Common myeloid progenitor, CD34-positive (primary cell): ENCODE data around the gene FLT3LG.

ENCODE experiments used
- CTCF ChIA-PET: fragments of 350-600 bp; sonication (Branson Sonifier 250); formaldehyde crosslinking; loops from one replicate; lab custom pipeline; 2021; ENCODE audit warnings: antibody characterized with exemption; lab: Charles Lee
- POLR2A ChIA-PET: fragments of 350-600 bp; sonication (Branson Sonifier 250); formaldehyde crosslinking; loops from one replicate; lab custom pipeline; 2021; ENCODE audit warnings: antibody characterized with exemption; lab: Charles Lee
- DNase-seq, 3 donors: peaks; one replicate each; pipeline versions ENCODE4 v3.0.0 to v3.0.0-alpha.2; 2013
- H3K27ac ChIP-seq, 2 experiments: 1 replicate in 1 of 2; 2 replicates in 1 of 2; pipeline ENCODE4 v1.7.0; 2013; ENCODE audit warnings: inconsistent platforms in 2 of 2, low read length in 2 of 2, mild to moderate bottlenecking in 2 of 2, low read depth in 1 of 2, moderate library complexity in 1 of 2; ENCODE audit not compliant: severe bottlenecking in 2 of 2, insufficient read depth in 1 of 2, poor library complexity in 1 of 2
- H3K27me3 ChIP-seq, 5 experiments: replicated peaks in 2 of 5; 1 replicate in 3 of 5; 2 replicates in 2 of 5; pipeline versions ENCODE4 v1.6.1 to v1.7.0; 2013; ENCODE audit warnings: low read length in 4 of 5, mild to moderate bottlenecking in 2 of 5, moderate library complexity in 2 of 5, inconsistent platforms in 1 of 5; ENCODE audit not compliant: insufficient read depth in 5 of 5, control insufficient read depth in 4 of 5
- H3K36me3 ChIP-seq, 4 experiments: 1 replicate in 2 of 4; 2 replicates in 2 of 4; pipeline versions ENCODE4 v1.6.1 to v1.7.0; 2013; ENCODE audit warnings: low read length in 3 of 4, control low read depth in 1 of 4, mild to moderate bottlenecking in 1 of 4; ENCODE audit not compliant: control insufficient read depth in 4 of 4, insufficient read depth in 4 of 4
- H3K4me1 ChIP-seq, 4 experiments: 1 replicate in 3 of 4; 2 replicates in 1 of 4; pipeline versions ENCODE4 v1.6.1 to v1.7.1; 2013; ENCODE audit warnings: low read length in 3 of 4, mild to moderate bottlenecking in 3 of 4, control low read depth in 1 of 4, inconsistent platforms in 1 of 4, moderate library complexity in 1 of 4; ENCODE audit not compliant: control insufficient read depth in 4 of 4, insufficient read depth in 4 of 4; ENCODE audit errors: control extremely low read depth in 1 of 4
- H3K4me3 ChIP-seq, 7 experiments: 1 replicate in 4 of 7; 2 replicates in 3 of 7; pipeline versions ENCODE4 v1.5.1 to v1.7.0; 2013; ENCODE audit warnings: mild to moderate bottlenecking in 7 of 7, low read length in 6 of 7, moderate library complexity in 6 of 7, inconsistent platforms in 2 of 7, low read depth in 2 of 7, control low read depth in 1 of 7; ENCODE audit not compliant: insufficient read depth in 4 of 7, control insufficient read depth in 1 of 7; ENCODE audit errors: extremely low read depth in 1 of 7
- H3K9me3 ChIP-seq, 5 experiments: 1 replicate in 4 of 5; 2 replicates in 1 of 5; pipeline versions ENCODE4 v1.6.1 to v1.7.1; 2013; ENCODE audit warnings: low read length in 4 of 5, mild to moderate bottlenecking in 2 of 5, inconsistent platforms in 1 of 5, low read depth in 1 of 5, moderate library complexity in 1 of 5; ENCODE audit not compliant: control insufficient read depth in 4 of 5, insufficient read depth in 2 of 5; ENCODE audit errors: control extremely low read depth in 1 of 5
- WGBS: methylation state at CpG from one replicate; pipeline ENCODE4 v1.1.5; 2013; ENCODE audit not compliant: insufficient coverage; 5-methylcytosine and 5-hydroxymethylcytosine counted together

The FLT3LG gene

DNA sequence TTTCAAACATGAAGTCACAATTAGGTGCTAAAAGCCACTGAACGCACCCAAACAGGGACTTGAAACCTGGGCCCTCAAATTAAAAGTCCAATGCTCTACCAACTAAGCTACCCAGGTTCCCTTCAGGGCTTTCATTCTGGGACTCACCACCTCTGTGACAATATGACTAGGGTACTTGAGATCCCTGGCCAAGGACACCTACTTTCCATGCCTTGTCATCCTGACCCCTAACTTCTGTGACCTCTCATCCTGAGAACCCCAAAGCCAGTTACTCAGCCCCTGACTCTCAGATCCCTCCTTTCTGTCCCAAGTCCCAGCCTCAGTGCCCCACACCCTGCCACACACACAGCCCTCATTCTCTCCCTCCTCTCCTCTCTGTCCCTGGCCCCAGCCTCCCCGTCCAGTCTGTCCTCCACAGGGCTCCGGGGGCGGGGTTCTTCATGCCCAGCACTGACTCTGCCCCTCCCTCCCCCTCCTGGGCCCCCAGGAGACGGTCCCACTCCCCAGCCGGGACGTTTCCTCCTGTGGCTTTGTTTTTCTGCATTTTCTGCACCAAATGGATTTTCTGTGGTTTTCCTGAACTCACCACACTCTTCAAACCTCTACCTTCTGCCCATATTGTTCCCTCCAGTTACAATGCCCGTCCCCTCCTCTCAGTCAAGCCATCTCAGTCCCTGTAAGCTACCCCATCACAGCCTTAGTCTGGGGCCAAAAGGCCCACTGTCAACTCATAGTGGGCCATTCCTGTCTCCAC is 60.8 kb downstream of the FLT3LG start:
- Histone ChIP-seq H3K4me3 (peak overlapping the region in 5 of 7 experiments; percentile 25 to 71 (median 64)), H3K36me3 (no peaks in the 10 kb centered on the region), H3K27me3 (peaks cover 0 to 23% (median 5%) of the 10 kb centered on the region in 5 experiments), H3K4me1 (peaks cover 5 to 42% (median 41%) of the 10 kb centered on the region in 4 experiments), H3K27ac (no peak overlapping the region), H3K9me3 (no peaks in the 10 kb centered on the region)
- CTCF ChIA-PET: interaction anchor here (0.8 to 6.7 kb wide), 8 partner anchors 9 to 32 kb away, joined by 3 to 48 read pairs (median 6); no protein-coding TSS in a partner anchor
- peak in 2 of 3 donors; percentile 62 to 65 for DNase-seq
- POLR2A ChIA-PET: interaction anchor here (0.6 kb wide), 1 partner anchor 55 kb away, joined by 4 read pairs; no protein-coding TSS in a partner anchor
- 3% methylated on average over 7 of the region's 8 CpGs for WGBS
